ENCODE measurements around the gene SLC7A11.

SLC7A11 gene

DNA sequence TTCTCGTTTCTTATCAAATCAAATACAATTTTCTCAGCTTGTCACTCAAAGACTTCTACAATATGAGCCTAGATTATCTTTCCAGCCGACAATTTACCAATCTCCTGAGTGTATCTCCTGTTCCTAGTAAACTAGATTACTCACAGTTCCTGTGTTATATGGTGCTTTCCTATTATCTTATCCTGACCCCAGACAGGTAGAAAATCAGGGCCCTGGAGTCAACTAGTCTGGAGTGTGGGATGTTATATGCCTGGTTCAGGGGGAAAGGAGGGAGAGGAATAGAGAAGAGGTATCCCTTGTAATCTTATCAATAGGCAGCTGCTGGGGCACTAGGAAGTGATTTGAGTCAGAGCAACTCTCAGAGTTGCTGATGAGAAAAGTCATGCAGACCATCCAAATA, 127.1 kb downstream of the SLC7A11 start:
- H3K4me3 ChIP-seq (ENCODE audit: low read depth, low read length): no peak overlapping the region
- DNase-seq (ENCODE audit: low read depth, low spot score): no peak
- POLR2A ChIA-PET: no interaction called here
- TF ChIP-seq, protein P1, sequence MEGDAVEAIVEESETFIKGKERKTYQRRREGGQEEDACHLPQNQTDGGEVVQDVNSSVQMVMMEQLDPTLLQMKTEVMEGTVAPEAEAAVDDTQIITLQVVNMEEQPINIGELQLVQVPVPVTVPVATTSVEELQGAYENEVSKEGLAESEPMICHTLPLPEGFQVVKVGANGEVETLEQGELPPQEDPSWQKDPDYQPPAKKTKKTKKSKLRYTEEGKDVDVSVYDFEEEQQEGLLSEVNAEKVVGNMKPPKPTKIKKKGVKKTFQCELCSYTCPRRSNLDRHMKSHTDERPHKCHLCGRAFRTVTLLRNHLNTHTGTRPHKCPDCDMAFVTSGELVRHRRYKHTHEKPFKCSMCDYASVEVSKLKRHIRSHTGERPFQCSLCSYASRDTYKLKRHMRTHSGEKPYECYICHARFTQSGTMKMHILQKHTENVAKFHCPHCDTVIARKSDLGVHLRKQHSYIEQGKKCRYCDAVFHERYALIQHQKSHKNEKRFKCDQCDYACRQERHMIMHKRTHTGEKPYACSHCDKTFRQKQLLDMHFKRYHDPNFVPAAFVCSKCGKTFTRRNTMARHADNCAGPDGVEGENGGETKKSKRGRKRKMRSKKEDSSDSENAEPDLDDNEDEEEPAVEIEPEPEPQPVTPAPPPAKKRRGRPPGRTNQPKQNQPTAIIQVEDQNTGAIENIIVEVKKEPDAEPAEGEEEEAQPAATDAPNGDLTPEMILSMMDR (IDR thresholded peaks at IDR 0.05; ENCODE audit: insufficient read depth, low read length, missing control alignments): no peak
- CTCF ChIA-PET: interaction anchor here (1.2 kb wide), 1 partner anchor 24 kb away, joined by 4 read pairs; no protein-coding TSS in a partner anchor

DNA sequence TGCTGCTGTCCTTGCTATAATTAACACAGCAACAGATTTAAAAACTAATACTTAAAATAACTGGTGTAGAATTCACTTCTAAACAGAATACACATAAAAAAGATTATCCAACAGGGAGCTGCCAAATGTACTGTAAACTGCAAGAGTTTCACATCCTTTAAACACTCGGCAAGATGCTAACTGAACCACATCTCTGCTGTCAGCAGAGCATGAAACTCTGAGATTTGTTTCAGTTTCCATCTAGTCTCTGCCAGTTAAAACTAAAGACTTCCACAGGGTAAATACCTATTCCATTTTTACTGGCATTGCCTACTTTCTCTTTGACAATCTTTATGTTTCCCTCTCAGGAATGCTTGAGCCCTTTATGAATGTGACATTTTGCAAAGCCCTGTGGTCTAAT, 127.7 kb downstream of the SLC7A11 start:
- CTCF ChIA-PET: interaction anchor here (1.2 kb wide), 1 partner anchor 24 kb away, joined by 4 read pairs; no protein-coding TSS in a partner anchor
- TF ChIP-seq, protein P1 (IDR thresholded peaks at IDR 0.05; ENCODE audit: insufficient read depth, low read length, missing control alignments): no peak
- no peak overlapping the region for H3K4me3 ChIP-seq (ENCODE audit: low read depth, low read length)
- POLR2A ChIA-PET: no interaction called here
- no peak for DNase-seq (ENCODE audit: low read depth, low spot score)

Measured in AG04449 (cell line).